BE2C (cell line): Measurements from ENCODE around the gene ADNP2.

Source experiments
- DNase-seq: peaks from one replicate; pipeline ENCODE4 v3.0.0-alpha.2; 2020
- H3K27me3 ChIP-seq: fragments of 250-450 bp; sonication (Bioruptor Pico); 2 replicates; pipeline ENCODE4 v1.5.1; 2020; ENCODE audit warnings: mild to moderate bottlenecking
- H3K36me3 ChIP-seq: fragments of 250-450 bp; sonication (Bioruptor Pico); 2 replicates; pipeline ENCODE4 v1.5.1; 2020; ENCODE audit warnings: mild to moderate bottlenecking
- H3K4me1 ChIP-seq: fragments of 250-450 bp; sonication (Bioruptor Pico); 2 replicates; pipeline ENCODE4 v1.5.1; 2020
- H3K4me3 ChIP-seq: 2 replicates; pipeline ENCODE4 v1.5.1; 2011; ENCODE audit warnings: low read depth, low read length
- H3K9me3 ChIP-seq: fragments of 250-450 bp; sonication (Bioruptor Pico); 2 replicates; pipeline ENCODE4 v1.5.1; 2020
- TF ChIP-seq, protein P1 (sequence below): IDR thresholded peaks from 2 replicates; pipeline ENCODE4 v1.5.1; 2012; ENCODE audit warnings: mild to moderate bottlenecking, low read depth, low read length

Gene ADNP2

DNA sequence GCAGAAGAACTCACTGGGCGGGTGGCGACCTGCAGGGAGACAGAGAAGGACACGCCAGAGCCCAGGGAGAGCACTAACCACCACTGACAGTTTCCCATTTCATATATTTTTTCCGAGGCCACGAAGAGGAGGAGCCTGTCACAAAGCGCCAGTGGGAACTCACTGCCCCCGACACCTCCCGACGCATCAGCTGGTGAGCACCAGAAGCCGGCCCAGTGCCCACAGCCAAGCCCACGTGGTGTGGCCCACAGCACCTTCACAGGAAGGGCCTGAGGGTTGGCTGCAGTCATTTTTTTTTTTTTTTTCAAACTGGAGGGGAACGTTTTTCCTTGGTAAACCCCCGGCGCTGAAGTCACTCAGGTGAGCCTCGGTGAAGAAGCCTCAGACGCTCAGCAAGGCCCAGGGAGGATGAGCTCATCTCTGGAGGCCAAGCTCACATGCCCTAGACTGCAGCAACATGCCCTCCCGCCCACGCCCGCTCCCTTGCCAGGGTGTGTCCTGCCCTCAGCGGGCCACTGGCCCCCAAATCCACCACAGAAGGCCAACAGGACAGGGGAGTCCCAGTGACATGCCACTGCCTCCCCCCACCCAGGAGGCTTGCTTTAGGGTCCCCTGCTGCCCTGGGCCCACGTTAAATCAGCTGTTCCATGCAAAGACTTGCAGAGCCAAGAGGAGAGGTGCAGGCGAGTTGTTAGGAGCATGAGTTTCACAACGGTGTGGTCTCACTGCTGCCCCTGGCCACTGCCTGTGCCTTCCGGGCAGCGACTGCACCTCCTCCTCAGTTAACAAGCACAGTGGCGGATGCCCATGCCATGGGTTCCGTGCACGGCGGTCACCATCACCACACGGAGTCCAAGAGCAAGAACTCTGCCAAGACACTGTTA lies 70.1 kb downstream of the ADNP2 start:
- H3K4me3 ChIP-seq: no peak overlapping the region
- H3K27me3 ChIP-seq: no peaks in the 10 kb centered on the region
- no peaks in the 10 kb centered on the region for H3K9me3 ChIP-seq
- TF ChIP-seq, protein P1, sequence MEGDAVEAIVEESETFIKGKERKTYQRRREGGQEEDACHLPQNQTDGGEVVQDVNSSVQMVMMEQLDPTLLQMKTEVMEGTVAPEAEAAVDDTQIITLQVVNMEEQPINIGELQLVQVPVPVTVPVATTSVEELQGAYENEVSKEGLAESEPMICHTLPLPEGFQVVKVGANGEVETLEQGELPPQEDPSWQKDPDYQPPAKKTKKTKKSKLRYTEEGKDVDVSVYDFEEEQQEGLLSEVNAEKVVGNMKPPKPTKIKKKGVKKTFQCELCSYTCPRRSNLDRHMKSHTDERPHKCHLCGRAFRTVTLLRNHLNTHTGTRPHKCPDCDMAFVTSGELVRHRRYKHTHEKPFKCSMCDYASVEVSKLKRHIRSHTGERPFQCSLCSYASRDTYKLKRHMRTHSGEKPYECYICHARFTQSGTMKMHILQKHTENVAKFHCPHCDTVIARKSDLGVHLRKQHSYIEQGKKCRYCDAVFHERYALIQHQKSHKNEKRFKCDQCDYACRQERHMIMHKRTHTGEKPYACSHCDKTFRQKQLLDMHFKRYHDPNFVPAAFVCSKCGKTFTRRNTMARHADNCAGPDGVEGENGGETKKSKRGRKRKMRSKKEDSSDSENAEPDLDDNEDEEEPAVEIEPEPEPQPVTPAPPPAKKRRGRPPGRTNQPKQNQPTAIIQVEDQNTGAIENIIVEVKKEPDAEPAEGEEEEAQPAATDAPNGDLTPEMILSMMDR: no peak
- H3K4me1 ChIP-seq: no peaks in the 10 kb centered on the region
- H3K36me3 ChIP-seq: no peaks in the 10 kb centered on the region
- no peak for DNase-seq

DNA sequence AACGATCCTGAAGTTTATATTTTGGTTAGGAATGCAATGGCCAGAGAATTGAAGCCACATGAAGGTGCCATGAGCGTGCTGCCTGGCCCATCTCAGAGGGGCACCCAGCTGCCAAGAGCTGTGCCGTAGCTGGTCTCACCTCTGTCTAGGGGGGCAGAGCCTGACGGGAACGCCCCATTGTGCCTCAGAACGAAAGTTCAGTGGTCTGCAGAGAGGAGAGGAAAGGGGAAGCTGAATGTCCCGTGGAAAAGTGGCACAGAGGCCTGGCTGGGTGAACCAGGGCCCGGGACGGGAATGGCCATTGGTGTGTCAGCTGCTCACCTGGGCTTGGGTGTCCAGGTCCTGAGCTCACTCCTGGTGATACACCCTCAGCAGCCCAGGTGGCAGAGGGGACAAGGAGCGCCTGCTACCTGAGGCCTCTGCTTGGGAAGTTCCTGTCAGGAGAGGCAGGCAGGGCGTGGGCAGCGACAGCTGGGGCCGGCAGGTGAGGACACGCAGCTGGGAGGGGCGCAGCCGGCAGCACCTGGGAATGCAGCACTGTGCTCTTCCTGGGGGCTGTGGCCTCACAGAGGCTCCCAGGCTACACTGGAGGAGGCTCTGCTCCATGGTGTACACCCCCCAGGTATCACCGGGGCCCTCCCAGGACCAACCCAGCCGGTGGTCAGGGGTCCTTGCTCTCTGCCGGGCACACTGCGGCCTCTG lies 70.9 kb downstream of the ADNP2 start:
- no peak for DNase-seq
- Histone ChIP-seq H3K27me3 (no peaks in the 10 kb centered on the region), H3K36me3 (no peaks in the 10 kb centered on the region), H3K9me3 (no peaks in the 10 kb centered on the region), H3K4me3 (no peak overlapping the region), H3K4me1 (no peaks in the 10 kb centered on the region)
- TF ChIP-seq, protein P1: no peak

DNA sequence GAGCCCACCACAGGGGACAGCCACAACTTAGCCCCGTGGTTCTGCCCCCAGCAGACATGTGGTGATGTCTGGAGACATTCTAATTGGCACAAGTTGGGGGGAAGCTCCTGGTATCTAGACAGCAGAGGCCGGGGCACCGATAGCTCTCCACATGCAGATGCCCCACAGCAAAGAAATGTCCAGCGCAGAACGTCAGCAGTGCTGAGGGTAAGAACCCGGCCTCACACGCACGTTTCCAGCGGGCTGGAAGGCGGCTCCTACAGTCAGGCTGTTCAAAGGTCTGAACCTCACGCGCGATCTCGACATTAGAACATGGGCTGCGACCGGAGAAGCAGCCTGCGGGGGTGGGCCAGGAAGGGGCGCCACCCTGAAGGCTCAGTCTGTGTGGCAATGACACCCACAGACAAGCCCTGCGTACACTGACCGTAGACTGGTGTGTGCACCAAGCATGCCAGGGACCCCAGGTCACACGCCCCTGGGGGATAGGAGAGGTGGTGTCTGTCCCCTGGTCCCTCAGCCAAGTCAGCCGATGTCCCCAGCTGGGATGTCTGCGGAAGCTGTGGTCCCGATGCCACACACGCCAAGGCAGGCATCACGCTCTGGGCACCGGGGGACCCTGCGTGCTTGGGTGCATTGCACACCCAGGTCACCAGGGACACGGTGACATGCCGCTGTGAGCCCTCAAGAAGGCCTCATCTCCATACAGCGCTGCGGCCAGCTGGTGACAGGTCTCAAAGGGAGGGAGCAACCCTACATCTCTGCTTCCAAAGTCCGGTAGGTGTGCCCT lies 71.9 kb downstream of the ADNP2 start:
- Histone ChIP-seq H3K4me3 (no peak overlapping the region), H3K27me3 (no peaks in the 10 kb centered on the region), H3K9me3 (no peaks in the 10 kb centered on the region), H3K4me1 (no peaks in the 10 kb centered on the region), H3K36me3 (no peaks in the 10 kb centered on the region)
- TF ChIP-seq, protein P1: no peak
- no peak for DNase-seq

DNA sequence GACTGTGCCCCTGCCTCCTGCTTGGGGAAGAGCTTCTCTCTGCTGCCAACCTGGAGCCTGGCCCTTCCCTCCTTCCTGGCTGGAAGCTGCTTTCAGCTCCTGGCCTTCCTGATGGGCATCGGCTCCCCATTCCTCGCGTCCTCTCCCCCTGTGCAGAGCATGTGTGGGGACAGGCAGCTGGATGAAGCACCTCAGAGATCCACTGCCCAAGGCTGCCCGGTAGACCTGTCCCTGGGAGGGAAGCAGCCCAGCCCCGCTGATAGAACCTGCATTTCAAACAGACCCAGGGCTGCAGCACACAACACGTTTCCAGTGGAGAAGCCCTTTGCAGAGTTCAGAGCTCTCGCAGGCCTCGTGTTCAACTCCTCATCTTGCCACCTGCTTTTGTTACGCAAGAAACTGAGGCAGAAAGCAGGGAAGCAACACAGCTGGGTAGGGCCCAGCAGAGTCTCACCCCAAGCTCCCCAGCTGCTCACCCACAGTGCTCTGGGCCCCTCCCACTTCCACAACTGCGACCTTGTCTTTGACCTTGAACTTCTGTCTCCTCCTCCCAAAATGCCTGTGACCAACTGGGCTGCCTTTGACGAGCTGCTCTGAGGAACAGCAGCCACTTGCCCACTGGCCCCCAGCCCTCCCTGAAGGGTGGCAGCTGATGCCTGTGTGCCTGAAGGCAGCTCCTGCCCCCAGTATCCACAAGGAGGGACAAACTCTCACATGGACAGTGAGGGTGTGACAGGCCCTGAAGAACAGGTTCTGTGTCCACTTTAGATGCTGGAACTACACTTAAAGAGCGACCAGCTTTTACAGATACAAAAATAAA lies 72.8 kb downstream of the ADNP2 start:
- no peak for DNase-seq
- Histone ChIP-seq H3K36me3 (no peaks in the 10 kb centered on the region), H3K4me3 (no peak overlapping the region), H3K9me3 (no peaks in the 10 kb centered on the region), H3K27me3 (no peaks in the 10 kb centered on the region), H3K4me1 (no peaks in the 10 kb centered on the region)
- TF ChIP-seq, protein P1: no peak

DNA sequence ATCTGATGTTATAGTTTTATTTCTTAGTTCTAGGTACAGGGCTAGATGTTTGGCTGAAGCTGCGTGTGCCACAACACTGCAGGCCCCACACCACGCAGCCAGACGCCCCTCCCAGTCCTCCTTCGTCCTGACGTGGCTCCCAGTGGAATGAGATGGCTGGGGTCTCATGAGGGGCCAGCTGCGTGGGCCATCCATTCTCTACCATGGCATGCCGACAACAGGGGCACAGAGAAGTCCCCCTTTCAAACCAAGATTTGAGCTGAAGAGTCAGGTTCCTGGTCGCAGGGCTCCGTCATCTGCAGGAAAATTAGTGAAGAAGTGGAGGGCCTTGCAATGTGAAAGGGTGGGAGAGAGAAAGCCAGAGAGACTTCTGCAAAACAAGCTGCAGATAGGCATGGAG lies 73.8 kb downstream of the ADNP2 start:
- Histone ChIP-seq H3K4me1 (no peaks in the 10 kb centered on the region), H3K27me3 (no peaks in the 10 kb centered on the region), H3K4me3 (no peak overlapping the region), H3K36me3 (no peaks in the 10 kb centered on the region), H3K9me3 (no peaks in the 10 kb centered on the region)
- DNase-seq: no peak
- TF ChIP-seq, protein P1: no peak
